ENCODE results near the gene OR5K3. TPM values are rescaled to one million over a fixed set of nuclear protein-coding genes. Genes with fewer than 3 reads are reported as not detected.

Gene OR5K3, protein sequence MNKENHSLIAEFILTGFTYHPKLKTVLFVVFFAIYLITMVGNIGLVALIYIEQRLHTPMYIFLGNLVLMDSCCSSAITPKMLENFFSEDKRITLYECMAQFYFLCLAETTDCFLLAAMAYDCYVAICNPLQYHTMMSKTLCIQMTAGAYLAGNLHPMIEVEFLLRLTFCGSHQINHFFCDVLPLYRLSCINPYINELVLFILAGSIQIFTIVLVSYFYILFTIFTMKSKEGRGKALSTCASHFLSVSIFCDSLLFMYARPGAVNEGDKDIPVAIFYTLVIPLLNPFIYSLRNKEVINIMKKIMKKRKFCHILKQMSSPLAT
- total RNA-seq: not detected
- polyA plus RNA-seq: not detected
- long read RNA-seq, donor 1: 0 reads
- long read RNA-seq, donor 2: 0 reads
- long read RNA-seq, donor 3: 0 reads

DNA sequence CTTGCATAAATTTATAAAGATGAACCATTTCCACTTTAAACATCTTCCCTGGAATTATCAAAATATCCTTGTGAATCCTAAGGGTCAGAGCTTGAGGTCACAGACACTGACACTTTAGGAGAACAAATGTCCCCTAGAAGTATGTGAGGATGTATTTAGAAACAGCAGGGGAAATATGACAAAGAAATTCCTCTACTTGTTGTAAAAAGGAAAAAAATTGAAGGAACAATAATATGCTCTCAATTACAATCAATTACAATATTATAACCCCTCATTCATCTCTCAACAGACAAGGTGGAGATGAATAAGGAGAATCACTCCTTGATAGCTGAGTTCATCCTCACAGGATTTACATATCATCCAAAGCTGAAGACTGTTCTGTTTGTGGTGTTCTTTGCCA is at the start of gene OR5K3:
OR5K3 (plus strand) TSS at position 301 of the 400 bp plus-strand sequence; CDS start at position 301, 0 bp downstream.
- no peaks in the 10 kb centered on the region for H3K36me3 ChIP-seq
- intact Hi-C loops (cut with DNase I): no loop called here
- no peaks in the 10 kb centered on the region for H3K4me1 ChIP-seq
- TF ChIP-seq, protein P1, sequence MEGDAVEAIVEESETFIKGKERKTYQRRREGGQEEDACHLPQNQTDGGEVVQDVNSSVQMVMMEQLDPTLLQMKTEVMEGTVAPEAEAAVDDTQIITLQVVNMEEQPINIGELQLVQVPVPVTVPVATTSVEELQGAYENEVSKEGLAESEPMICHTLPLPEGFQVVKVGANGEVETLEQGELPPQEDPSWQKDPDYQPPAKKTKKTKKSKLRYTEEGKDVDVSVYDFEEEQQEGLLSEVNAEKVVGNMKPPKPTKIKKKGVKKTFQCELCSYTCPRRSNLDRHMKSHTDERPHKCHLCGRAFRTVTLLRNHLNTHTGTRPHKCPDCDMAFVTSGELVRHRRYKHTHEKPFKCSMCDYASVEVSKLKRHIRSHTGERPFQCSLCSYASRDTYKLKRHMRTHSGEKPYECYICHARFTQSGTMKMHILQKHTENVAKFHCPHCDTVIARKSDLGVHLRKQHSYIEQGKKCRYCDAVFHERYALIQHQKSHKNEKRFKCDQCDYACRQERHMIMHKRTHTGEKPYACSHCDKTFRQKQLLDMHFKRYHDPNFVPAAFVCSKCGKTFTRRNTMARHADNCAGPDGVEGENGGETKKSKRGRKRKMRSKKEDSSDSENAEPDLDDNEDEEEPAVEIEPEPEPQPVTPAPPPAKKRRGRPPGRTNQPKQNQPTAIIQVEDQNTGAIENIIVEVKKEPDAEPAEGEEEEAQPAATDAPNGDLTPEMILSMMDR (IDR thresholded peaks at IDR 0.05): no peak
- TF ChIP-seq POLR2A (IDR thresholded peaks at IDR 0.05): no peak
- peaks cover 0 to 3% (median 0%) of the 10 kb centered on the region in 9 donors for H3K27me3 ChIP-seq
- ATAC-seq (no peak), DNase-seq (no peak)
- no peaks in the 10 kb centered on the region for H3K9me3 ChIP-seq
- H3K4me3 ChIP-seq: no peak within 1 kb of the TSS
- H3K27ac ChIP-seq: no peak within 1 kb of the TSS

DNA sequence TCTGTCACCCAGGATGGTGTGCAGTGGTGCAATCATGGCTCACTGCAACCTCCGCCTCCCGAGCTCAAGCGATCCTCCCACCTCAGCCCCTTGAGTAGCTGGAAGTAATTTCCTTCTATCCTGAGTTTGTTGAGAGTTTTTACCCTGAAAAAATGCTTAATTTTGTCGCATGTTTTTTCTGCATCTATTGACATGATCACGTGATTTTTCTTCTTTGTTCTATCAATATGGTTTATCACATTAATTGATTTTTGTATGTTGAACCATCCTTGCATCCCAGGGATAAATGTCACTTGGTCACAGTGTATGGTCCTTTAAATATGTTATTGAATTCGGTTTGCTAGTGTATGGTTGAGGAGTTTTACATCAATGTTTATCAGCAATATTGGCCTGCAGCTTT is 48.7 kb upstream of the OR5K3 start:
- H3K27me3 ChIP-seq: peaks cover 0 to 5% (median 0%) of the 10 kb centered on the region in 9 donors
- ATAC-seq: no peak
- intact Hi-C loops (cut with DNase I): no loop called here
- no peaks in the 10 kb centered on the region for H3K9me3 ChIP-seq
- no peaks in the 10 kb centered on the region for H3K36me3 ChIP-seq
- H3K4me3 ChIP-seq: no peak overlapping the region
- DNase-seq: no peak
- H3K4me1 ChIP-seq: no peaks in the 10 kb centered on the region
- no peak for TF ChIP-seq POLR2A (IDR thresholded peaks at IDR 0.05)
- TF ChIP-seq, protein P1 (IDR thresholded peaks at IDR 0.05): no peak
- H3K27ac ChIP-seq: no peak overlapping the region
- 85 to 89% (median 87%) methylated on average over 6 of the region's 6 CpGs for WGBS, 4 donors

DNA sequence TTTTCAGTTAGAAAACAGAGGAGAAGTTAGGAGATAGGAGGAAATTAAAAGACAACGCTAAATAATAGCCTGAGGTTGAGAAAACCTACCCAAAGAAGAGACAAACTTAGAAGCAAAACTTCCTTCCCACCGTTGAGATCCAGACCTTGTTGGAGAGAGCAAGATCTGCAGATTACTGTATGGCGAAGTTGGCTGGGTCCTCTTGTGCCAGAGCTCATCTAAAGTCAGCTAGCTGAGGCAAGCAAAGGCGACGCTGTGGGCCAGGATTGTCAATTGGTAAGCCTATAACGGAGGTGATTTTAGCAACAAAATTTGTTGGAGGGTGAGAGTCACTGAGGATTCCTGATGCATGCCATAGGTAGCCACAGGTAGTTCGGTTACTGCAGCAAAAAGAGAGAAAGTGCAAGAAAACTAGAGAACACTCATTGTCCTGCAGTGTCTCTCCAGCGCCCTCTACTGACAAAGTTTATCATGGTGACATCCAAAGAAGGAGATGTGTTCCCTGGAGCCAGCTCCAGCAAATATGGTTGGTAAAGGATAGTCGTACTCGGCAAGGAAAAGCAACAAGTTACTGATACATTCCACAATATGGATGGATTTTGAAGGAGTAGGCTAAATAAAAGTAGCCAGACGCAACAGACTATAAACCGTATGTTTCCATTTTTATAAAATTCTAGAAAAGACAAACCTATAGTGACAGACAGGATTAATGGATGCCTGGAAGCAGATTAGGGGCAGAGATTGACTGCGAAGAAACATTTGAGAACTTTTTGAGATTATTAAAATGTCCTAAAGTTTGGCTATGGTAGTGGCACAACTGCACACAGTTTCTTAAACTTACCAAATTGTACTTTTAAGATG is 46.6 kb upstream of the OR5K3 start:
- intact Hi-C loops (cut with DNase I): no loop called here
- no peak for DNase-seq

More for the DNA sequence above, 46.6 kb upstream of the OR5K3 start:
- no peak overlapping the region for H3K27ac ChIP-seq
- TF ChIP-seq, protein P1 (IDR thresholded peaks at IDR 0.05): peak in 4 of 12 donors; percentile 26 to 60 (median 34)
- TF ChIP-seq POLR2A (IDR thresholded peaks at IDR 0.05): no peak
- no peak overlapping the region for H3K4me3 ChIP-seq
- 61 to 69% (median 69%) methylated on average over 13 of the region's 13 CpGs for WGBS, 4 donors
- H3K4me1 ChIP-seq: no peaks in the 10 kb centered on the region
- ATAC-seq: no peak
- H3K36me3 ChIP-seq: no peaks in the 10 kb centered on the region
- no peaks in the 10 kb centered on the region for H3K9me3 ChIP-seq
- no peaks in the 10 kb centered on the region for H3K27me3 ChIP-seq

Data from heart left ventricle (tissue), 16 donors.